ENCODE measurements around the gene EIF1B. TPM values are rescaled to one million over a fixed set of nuclear protein-coding genes. Genes with fewer than 3 reads are reported as not detected.

The EIF1B gene
- total RNA-seq, 1 donor from 2014 or later: 68.8 TPM

GRCh38 chr3:40337136-40338108 is 27.9 kb downstream of the EIF1B start:
- Mint-ChIP-seq H3K4me3 (ENCODE audit: unreplicated experiment) (no peak overlapping the region), H3K4me1 (ENCODE audit: unreplicated experiment) (no peaks in the 10 kb centered on the region), H3K27me3 (ENCODE audit: unreplicated experiment) (peaks cover 2% of the 10 kb centered on the region), H3K36me3 (ENCODE audit: low read depth, unreplicated experiment) (no peaks in the 10 kb centered on the region), H3K27ac (ENCODE audit: unreplicated experiment) (no peak overlapping the region), H3K9me3 (ENCODE audit: unreplicated experiment) (no peaks in the 10 kb centered on the region)
- DNase-seq (ENCODE audit: low spot score): no peak
- no peak for TF ChIP-seq CTCF (IDR thresholded peaks at IDR 0.05; ENCODE audit: unreplicated experiment)

- TF ChIP-seq CTCF (IDR thresholded peaks at IDR 0.05; ENCODE audit: unreplicated experiment): no peak
- DNase-seq (ENCODE audit: low spot score): no peak
- Mint-ChIP-seq H3K9me3 (ENCODE audit: unreplicated experiment) (no peaks in the 10 kb centered on the region), H3K36me3 (ENCODE audit: low read depth, unreplicated experiment) (no peaks in the 10 kb centered on the region), H3K27me3 (ENCODE audit: unreplicated experiment) (peaks cover 2% of the 10 kb centered on the region), H3K4me1 (ENCODE audit: unreplicated experiment) (no peaks in the 10 kb centered on the region), H3K4me3 (ENCODE audit: unreplicated experiment) (no peak overlapping the region), H3K27ac (ENCODE audit: unreplicated experiment) (no peak overlapping the region)
Measured at GRCh38 chr3:40339871-40340270, 30.4 kb downstream of the EIF1B start.

GRCh38 chr3:40340541-40341170 is 31.1 kb downstream of the EIF1B start:
- H3K27ac Mint-ChIP-seq (ENCODE audit: unreplicated experiment): no peak overlapping the region
- no peaks in the 10 kb centered on the region for H3K4me1 Mint-ChIP-seq (ENCODE audit: unreplicated experiment)
- no peaks in the 10 kb centered on the region for H3K9me3 Mint-ChIP-seq (ENCODE audit: unreplicated experiment)
- no peak for TF ChIP-seq CTCF (IDR thresholded peaks at IDR 0.05; ENCODE audit: unreplicated experiment)
- H3K36me3 Mint-ChIP-seq (ENCODE audit: low read depth, unreplicated experiment): no peaks in the 10 kb centered on the region
- no peak overlapping the region for H3K4me3 Mint-ChIP-seq (ENCODE audit: unreplicated experiment)
- no peak for DNase-seq (ENCODE audit: low spot score)
- H3K27me3 Mint-ChIP-seq (ENCODE audit: unreplicated experiment): peaks cover 2% of the 10 kb centered on the region

GRCh38 chr3:40341671-40342070 is 32.2 kb downstream of the EIF1B start:
- Mint-ChIP-seq H3K9me3 (ENCODE audit: unreplicated experiment) (no peaks in the 10 kb centered on the region), H3K4me3 (ENCODE audit: unreplicated experiment) (no peak overlapping the region), H3K27ac (ENCODE audit: unreplicated experiment) (no peak overlapping the region), H3K27me3 (ENCODE audit: unreplicated experiment) (peaks cover 2% of the 10 kb centered on the region), H3K36me3 (ENCODE audit: low read depth, unreplicated experiment) (no peaks in the 10 kb centered on the region), H3K4me1 (ENCODE audit: unreplicated experiment) (no peaks in the 10 kb centered on the region)
- DNase-seq (ENCODE audit: low spot score): no peak
- TF ChIP-seq CTCF (IDR thresholded peaks at IDR 0.05; ENCODE audit: unreplicated experiment): no peak

GRCh38 chr3:40350529-40350928 is 41.0 kb downstream of the EIF1B start:
- peaks cover 5% of the 10 kb centered on the region for H3K9me3 Mint-ChIP-seq (ENCODE audit: unreplicated experiment)
- no peak for DNase-seq (ENCODE audit: low spot score)
- no peaks in the 10 kb centered on the region for H3K27me3 Mint-ChIP-seq (ENCODE audit: unreplicated experiment)
- no peaks in the 10 kb centered on the region for H3K4me1 Mint-ChIP-seq (ENCODE audit: unreplicated experiment)
- no peaks in the 10 kb centered on the region for H3K36me3 Mint-ChIP-seq (ENCODE audit: low read depth, unreplicated experiment)
- no peak overlapping the region for H3K27ac Mint-ChIP-seq (ENCODE audit: unreplicated experiment)
- no peak for TF ChIP-seq CTCF (IDR thresholded peaks at IDR 0.05; ENCODE audit: unreplicated experiment)
- no peak overlapping the region for H3K4me3 Mint-ChIP-seq (ENCODE audit: unreplicated experiment)
